ENCODE measurements around the gene SV2B.

GRCh38 chr15:91222052-91222451 is 122.0 kb downstream of the SV2B start:
- TF ChIP-seq, protein P1, sequence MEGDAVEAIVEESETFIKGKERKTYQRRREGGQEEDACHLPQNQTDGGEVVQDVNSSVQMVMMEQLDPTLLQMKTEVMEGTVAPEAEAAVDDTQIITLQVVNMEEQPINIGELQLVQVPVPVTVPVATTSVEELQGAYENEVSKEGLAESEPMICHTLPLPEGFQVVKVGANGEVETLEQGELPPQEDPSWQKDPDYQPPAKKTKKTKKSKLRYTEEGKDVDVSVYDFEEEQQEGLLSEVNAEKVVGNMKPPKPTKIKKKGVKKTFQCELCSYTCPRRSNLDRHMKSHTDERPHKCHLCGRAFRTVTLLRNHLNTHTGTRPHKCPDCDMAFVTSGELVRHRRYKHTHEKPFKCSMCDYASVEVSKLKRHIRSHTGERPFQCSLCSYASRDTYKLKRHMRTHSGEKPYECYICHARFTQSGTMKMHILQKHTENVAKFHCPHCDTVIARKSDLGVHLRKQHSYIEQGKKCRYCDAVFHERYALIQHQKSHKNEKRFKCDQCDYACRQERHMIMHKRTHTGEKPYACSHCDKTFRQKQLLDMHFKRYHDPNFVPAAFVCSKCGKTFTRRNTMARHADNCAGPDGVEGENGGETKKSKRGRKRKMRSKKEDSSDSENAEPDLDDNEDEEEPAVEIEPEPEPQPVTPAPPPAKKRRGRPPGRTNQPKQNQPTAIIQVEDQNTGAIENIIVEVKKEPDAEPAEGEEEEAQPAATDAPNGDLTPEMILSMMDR (IDR thresholded peaks at IDR 0.05): no peak
- no peak for TF ChIP-seq POLR2AphosphoS5 (IDR thresholded peaks at IDR 0.05)

Data from breast epithelium (tissue), 3 donors.